Prostate gland (tissue), 2 donors: ENCODE data around the gene MT4. TPM values are rescaled to one million over a fixed set of nuclear protein-coding genes. Genes with fewer than 3 reads are reported as not detected.

Source experiments
- DNase-seq: peaks from one replicate; pipeline ENCODE4 v3.0.0-alpha.2; 2019; ENCODE audit warnings: low spot score
- H3K27ac ChIP-seq, 2 donors: fragments of 200-600 bp; sonication (generic); 2 replicates each; pipeline ENCODE4 v1.5.1; 2017 to 2019
- H3K27me3 ChIP-seq: fragments of 200-600 bp; sonication (generic); replicated peaks from 2 replicates; pipeline ENCODE4 v1.5.1; 2019; ENCODE audit not compliant: insufficient read depth
- H3K36me3 ChIP-seq, 2 donors: fragments of 200-600 bp; sonication (generic); 1 replicate in 1 of 2; 2 replicates in 1 of 2; pipeline versions ENCODE4 v1.5.1 to v1.8.1; 2017 to 2019
- H3K4me1 ChIP-seq: fragments of 200-600 bp; sonication (generic); replicated peaks from 2 replicates; pipeline ENCODE4 v1.5.1; 2019
- H3K4me3 ChIP-seq, 2 donors: fragments of 200-600 bp; sonication (generic); 2 replicates each; pipeline ENCODE4 v1.5.1; 2017 to 2019
- H3K9me3 ChIP-seq: fragments of 200-600 bp; sonication (generic); 2 replicates; pipeline ENCODE4 v1.5.1; 2017
- POLR2A ChIP-seq: fragments of 450-650 bp; IDR thresholded peaks from one replicate; pipeline ENCODE4 v1.6.1; 2016; ENCODE audit warnings: antibody characterized with exemption, mild to moderate bottlenecking
- POLR2AphosphoS5 ChIP-seq: sonication (generic); formaldehyde crosslinking; IDR thresholded peaks from one replicate; pipeline ENCODE4 v1.6.1; 2017; ENCODE audit warnings: antibody characterized with exemption
- WGBS: methylation state at CpG from one replicate; pipeline ENCODE4 v1.1.5; 2018; 5-methylcytosine and 5-hydroxymethylcytosine counted together
- intact Hi-C: fragments of 100-400 bp; cut with DNase I; formaldehyde crosslinking; loops from one replicate; pipeline ENCODE4 v1.14.2; 2022
- total RNA-seq, 2 donors: library from RNA; depleted of rRNA; stranded (reverse); fragments of >200 nt; gene quantifications; one replicate each; pipeline ENCODE4 v1.1.0, GENCODE V29; 2016
- TF ChIP-seq, protein P1 (sequence below), 4 experiments: fragments of 200-600 bp in 2 of 4; fragments of 450-650 bp in 2 of 4; sonication (generic) in 2 of 4; IDR thresholded peaks; 1 replicate in 3 of 4; 2 replicates in 1 of 4; pipeline ENCODE4 v1.5.1; 2016 to 2019; ENCODE audit warnings: antibody characterized with exemption in 4 of 4, mild to moderate bottlenecking in 2 of 4, moderate library complexity in 2 of 4

MT4 gene
- total RNA-seq, 2 donors from 2014 or later: not detected

DNA sequence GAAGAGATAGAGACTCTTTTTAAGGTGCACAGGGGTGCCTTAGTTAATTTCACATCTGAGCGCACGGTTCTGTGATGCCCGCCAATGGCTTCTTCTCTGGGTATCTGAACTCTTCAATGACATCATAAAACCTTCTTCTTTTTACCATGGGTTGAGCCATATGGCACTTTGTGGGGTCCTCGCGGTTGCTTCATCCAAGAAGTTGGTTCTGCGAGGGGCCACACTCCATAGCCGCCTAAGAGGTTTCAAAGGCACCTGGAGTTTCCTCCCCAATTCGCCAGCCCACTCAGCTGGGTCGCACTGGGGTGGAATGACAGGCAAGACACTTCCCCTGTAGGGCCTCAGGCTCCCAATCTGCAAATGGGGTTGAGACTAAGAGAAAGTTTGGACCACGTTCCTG lies 10.4 kb upstream of the MT4 start:
- no peak overlapping the region for H3K4me3 ChIP-seq
- no peaks in the 10 kb centered on the region for H3K36me3 ChIP-seq
- 96% methylated on average over 10 of the region's 10 CpGs for WGBS
- H3K27me3 ChIP-seq: no peaks in the 10 kb centered on the region
- intact Hi-C loops: no loop called here
- no peak for DNase-seq
- H3K4me1 ChIP-seq: peaks cover 7% of the 10 kb centered on the region
- TF ChIP-seq, protein P1, sequence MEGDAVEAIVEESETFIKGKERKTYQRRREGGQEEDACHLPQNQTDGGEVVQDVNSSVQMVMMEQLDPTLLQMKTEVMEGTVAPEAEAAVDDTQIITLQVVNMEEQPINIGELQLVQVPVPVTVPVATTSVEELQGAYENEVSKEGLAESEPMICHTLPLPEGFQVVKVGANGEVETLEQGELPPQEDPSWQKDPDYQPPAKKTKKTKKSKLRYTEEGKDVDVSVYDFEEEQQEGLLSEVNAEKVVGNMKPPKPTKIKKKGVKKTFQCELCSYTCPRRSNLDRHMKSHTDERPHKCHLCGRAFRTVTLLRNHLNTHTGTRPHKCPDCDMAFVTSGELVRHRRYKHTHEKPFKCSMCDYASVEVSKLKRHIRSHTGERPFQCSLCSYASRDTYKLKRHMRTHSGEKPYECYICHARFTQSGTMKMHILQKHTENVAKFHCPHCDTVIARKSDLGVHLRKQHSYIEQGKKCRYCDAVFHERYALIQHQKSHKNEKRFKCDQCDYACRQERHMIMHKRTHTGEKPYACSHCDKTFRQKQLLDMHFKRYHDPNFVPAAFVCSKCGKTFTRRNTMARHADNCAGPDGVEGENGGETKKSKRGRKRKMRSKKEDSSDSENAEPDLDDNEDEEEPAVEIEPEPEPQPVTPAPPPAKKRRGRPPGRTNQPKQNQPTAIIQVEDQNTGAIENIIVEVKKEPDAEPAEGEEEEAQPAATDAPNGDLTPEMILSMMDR (IDR thresholded peaks at IDR 0.05): no peak
- TF ChIP-seq POLR2AphosphoS5 (no peak), POLR2A (no peak)
- no peaks in the 10 kb centered on the region for H3K9me3 ChIP-seq
- H3K27ac ChIP-seq: no peak overlapping the region

DNA sequence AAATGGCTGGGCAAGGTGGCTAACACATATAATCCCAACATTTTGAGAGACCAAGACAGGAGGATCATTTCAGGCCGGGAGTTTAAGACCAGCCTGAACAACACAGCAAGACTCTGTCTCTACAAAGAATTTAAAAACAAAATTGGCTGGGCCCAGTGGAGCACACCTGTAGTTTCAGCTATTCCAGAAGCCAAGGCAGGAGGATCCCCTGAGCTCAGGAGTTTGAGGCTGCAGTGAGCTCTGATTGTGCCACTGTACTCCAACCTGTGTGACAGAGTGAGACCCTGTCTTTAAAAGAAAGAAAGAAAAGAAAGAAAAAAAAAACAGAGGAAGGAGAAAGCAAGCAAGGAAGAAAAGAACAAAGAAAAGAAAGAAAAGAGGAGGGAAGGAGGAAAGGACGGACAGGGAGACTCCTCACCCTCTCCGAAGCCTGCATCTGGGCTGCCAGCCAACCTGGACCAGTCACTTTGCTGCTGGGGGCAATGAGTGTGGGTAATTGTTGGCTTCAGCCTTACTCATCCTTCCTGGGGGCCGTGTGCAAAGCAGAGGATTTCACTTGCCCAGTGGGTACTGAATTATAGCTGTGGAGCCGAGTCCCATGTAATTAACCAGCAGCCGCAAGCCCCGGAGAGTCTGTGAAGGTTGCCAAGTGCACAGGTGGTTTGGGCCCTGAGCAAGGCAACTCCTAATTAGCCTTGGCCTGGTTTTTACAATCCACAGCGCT lies 6.7 kb upstream of the MT4 start:
- no peaks in the 10 kb centered on the region for H3K27me3 ChIP-seq
- 35% methylated on average over 8 of the region's 8 CpGs for WGBS
- no peaks in the 10 kb centered on the region for H3K4me1 ChIP-seq
- no peaks in the 10 kb centered on the region for H3K9me3 ChIP-seq
- H3K4me3 ChIP-seq: no peak overlapping the region
- no peaks in the 10 kb centered on the region for H3K36me3 ChIP-seq
- no peak for DNase-seq
- H3K27ac ChIP-seq: no peak overlapping the region
- intact Hi-C loops: no loop called here
- TF ChIP-seq POLR2A: no peak
- TF ChIP-seq POLR2AphosphoS5: no peak
- TF ChIP-seq, protein P1 (IDR thresholded peaks at IDR 0.05): no peak

- Histone ChIP-seq H3K27ac (no peak overlapping the region), H3K4me1 (no peaks in the 10 kb centered on the region), H3K27me3 (no peaks in the 10 kb centered on the region), H3K36me3 (no peaks in the 10 kb centered on the region), H3K9me3 (no peaks in the 10 kb centered on the region), H3K4me3 (no peak overlapping the region)
- intact Hi-C loops: no loop called here
- no peak for DNase-seq
- 85% methylated on average over 4 of the region's 4 CpGs for WGBS
- TF ChIP-seq POLR2A (no peak), POLR2AphosphoS5 (no peak)
- TF ChIP-seq, protein P1 (IDR thresholded peaks at IDR 0.05): no peak
These were observed 5.8 kb upstream of the MT4 start for GRCh38 chr16:56559109-56559508.

DNA sequence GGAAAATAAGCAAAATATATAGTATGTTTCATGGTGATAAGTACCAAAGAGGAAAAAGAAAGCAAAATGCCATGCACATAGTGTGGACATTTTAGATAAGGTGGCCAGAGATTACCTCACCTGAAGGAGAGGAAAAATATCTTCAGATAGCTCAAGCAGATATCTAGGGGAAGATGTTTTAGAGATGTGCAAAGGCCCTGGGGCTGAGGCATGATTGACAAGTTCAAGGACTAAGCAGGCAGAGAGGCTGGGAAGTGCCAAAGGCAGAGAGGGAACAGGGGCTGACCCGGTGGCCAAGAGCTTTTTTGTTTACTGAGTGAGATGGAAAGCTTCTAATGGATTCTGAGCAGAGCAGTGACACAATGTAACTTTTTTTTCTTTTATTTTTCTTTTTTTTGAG lies 4.4 kb upstream of the MT4 start:
- no peaks in the 10 kb centered on the region for H3K9me3 ChIP-seq
- H3K4me1 ChIP-seq: no peaks in the 10 kb centered on the region
- no peak overlapping the region for H3K4me3 ChIP-seq
- intact Hi-C loops: no loop called here
- no peak for DNase-seq
- no peaks in the 10 kb centered on the region for H3K27me3 ChIP-seq
- H3K36me3 ChIP-seq: no peaks in the 10 kb centered on the region
- no peak overlapping the region for H3K27ac ChIP-seq
- WGBS: 44% methylated on average over 1 of the region's 1 CpG
- TF ChIP-seq POLR2AphosphoS5 (no peak), POLR2A (no peak)
- TF ChIP-seq, protein P1 (IDR thresholded peaks at IDR 0.05): no peak

- H3K36me3 ChIP-seq: no peaks in the 10 kb centered on the region
- H3K4me1 ChIP-seq: no peaks in the 10 kb centered on the region
- H3K27me3 ChIP-seq: no peaks in the 10 kb centered on the region
- TF ChIP-seq, protein P1 (IDR thresholded peaks at IDR 0.05): no peak
- TF ChIP-seq POLR2A: no peak
- TF ChIP-seq POLR2AphosphoS5: no peak
- intact Hi-C loops: no loop called here
- no peak for DNase-seq
- WGBS: 68% methylated on average over 1 of the region's 1 CpG
- H3K4me3 ChIP-seq: no peak overlapping the region
- H3K9me3 ChIP-seq: no peaks in the 10 kb centered on the region
- no peak overlapping the region for H3K27ac ChIP-seq
These were observed 3.7 kb upstream of the MT4 start for GRCh38 chr16:56561126-56561525.
